Measurements from ENCODE around the gene RAD9A.
"Not testable (repeated sequence)": the region's sequence is repeated elsewhere in the genome, so short reads cannot be mapped to it uniquely, and the experiment has no call there.

Gene RAD9A

GRCh38 chr11:67397986-67398660 is 6.3 kb downstream of the RAD9A start:
- no peak for DNase-seq

GRCh38 chr11:67398661-67399563 is 7.1 kb downstream of the RAD9A start:
- DNase-seq: no peak

GRCh38 chr11:67400251-67400941 is 8.6 kb downstream of the RAD9A start:
- no peak for DNase-seq

DNA sequence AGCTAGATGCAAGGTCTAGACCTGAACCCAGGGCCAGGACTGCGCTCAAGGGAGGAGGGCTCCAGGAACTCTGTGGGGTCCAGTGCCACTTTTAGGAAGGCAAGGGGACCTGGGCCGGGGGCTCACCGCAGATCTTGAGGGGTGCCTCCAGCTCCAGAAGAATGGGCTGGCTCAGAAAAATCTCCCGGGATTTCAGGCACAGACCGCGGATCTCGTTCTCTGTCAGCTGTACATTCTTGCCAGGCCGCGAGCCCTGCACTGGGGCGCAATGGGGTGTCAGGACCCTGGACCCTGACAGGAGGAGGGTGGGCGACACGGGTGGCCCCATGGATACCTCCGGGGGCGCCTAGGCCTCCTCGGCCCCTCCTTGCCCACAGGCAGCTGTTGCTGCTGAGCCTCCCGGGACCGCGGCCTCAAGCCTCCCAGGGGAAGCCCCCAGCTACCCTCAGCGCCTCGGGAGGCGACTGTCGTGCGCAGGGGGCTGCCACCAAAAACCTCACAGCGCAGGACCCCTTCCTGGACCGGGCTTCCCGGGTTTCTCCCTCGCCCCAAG is 9.2 kb downstream of the RAD9A start:
- no peak for DNase-seq

GRCh38 chr11:67401495-67402191 is 9.9 kb downstream of the RAD9A start, which contains the start of gene PPP1CA:
Gene PPP1CA (minus strand): TSS chr11:67401858. CDS start chr11:67401782, 76 bp downstream.
- DNase-seq: peak; percentile 88

DNA sequence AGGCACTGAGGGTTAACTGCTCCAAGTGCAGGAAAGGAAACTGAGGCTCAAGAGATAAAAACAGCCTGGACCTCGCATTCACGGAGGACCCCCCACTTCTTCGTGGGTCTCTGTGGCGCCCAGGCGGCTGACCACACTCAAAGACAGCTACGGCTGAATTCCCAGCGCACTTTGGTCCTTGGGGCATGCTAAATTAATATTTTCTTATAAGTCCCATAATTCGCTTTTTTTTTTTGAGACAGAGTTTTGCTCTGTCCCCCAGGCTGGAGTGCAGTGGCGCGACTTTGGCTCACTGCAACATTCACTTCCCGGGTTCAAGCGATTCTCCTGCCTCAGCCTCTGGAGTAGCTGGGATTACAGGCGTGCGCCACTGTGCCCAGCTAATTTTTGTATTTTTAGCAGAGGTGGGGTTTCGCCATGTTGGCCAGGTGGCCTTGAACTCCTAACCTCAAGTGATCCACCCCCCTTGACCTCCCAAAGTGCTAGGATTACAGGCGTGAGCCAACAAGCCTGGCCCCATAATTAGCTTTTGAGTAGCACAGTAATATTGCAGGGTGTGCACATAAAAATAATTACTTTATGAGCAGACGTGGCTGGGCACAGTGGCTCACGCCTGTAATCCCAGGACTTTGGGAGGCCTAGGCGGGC is 10.5 kb downstream of the RAD9A start:
- DNase-seq: not testable (repeated sequence)

DNA sequence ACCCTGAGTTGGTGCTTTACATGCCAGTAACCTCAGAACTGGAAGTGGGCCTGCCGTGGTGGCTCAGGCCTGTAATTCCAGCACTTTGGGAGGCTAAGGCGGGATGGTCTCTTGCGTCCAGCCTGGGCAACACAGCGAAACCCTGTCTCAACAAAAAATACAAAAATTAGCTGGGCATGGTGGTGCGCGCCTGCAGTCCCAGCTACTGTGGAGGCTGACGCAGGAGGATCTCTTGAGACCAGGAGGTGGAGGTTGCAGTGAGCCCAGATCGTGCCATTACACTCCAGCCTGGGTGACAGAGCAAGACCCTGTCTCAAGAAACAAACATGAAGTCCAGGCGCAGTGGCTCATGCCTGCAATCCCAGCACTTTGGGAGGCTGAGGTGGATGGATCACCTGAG is 11.3 kb downstream of the RAD9A start:
- not testable (repeated sequence) for DNase-seq

DNA sequence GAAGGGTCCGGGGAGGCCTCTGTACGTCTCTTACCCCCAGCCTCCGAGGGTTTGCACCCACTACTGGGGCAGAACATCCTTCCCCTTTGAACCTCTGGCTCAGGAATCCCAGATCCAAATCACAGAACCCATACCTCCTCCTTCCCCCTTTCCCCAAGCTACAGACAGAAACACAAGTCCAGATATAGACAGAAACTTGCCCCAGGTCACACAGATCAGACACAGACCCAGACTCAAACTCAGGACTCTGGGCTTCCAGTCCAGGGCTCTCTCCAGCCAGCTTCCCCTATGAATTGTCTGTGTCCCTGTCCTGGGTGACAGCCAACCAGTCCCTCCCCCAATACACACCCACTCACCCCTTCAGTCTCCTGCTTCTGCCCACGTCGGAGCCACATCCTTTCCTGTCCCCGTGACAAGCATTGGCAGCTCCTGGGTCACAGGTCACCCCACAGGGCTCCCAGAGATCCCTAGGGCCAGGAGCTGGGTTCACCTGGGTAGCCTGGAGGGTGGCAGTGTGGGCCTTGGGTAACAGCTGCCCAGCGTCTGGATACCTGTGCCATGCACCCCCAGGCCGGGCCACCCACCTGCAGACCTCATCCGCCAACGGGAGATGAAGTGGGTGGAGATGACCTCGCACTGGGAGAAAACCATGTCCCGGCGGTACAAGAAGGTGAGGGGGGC is 12.9 kb downstream of the RAD9A start:
- no peak for DNase-seq

GRCh38 chr11:67405196-67405567 is 13.4 kb downstream of the RAD9A start:
- no peak for DNase-seq

DNA sequence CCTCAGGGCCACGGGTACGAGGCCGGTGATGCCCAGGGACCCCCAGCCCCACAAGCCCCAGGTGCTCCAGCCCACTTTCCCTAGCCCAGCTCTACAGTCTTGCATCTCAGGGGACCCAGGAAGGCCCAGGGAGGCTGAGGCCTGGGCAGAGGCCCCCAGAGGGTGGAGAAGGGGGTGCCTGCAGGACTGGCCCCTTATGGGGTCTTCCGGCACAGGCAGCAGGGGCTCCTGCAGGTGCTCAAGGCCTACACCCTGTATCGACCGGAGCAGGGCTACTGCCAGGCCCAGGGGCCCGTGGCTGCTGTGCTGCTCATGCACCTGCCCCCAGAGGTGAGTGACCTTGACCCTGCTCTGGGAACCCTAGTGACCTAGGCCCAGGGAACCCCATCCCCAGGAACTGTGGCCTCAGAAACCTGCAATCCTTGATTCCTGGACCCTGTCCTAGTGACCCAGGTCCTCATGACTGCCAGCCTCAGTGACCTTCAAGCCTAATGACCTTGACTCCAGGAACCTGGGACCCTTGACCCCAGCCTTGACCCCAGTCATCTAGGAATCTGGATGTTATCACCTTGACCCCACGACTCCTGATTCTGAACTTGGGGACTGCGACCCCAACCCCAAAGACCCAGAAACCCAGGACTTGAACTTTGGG is 14.0 kb downstream of the RAD9A start:
- DNase-seq: no peak

DNA sequence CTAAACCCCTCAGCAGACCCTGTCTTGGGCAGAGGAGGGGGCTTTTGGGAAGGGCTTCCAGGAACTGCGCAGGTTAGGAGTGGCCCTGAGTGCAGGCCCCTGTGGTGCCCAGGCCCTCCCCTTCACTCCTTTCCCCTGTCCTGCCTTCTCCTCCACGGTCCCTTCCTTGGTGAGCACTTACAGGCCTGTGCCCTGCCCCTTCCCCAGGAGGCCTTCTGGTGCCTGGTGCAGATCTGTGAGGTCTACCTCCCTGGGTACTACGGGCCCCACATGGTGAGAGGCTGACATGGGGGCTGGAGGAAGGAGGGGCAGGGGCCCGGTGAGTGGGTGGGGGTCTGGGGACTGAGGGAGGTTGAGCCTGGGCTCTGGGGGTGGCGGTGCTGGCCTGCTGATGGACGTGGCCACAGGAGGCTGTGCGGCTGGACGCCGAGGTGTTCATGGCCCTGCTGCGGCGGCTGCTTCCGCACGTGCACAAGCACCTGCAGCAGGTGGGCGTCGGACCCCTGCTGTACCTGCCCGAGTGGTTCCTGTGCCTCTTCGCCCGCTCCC is 14.7 kb downstream of the RAD9A start:
- no peak for DNase-seq

DNA sequence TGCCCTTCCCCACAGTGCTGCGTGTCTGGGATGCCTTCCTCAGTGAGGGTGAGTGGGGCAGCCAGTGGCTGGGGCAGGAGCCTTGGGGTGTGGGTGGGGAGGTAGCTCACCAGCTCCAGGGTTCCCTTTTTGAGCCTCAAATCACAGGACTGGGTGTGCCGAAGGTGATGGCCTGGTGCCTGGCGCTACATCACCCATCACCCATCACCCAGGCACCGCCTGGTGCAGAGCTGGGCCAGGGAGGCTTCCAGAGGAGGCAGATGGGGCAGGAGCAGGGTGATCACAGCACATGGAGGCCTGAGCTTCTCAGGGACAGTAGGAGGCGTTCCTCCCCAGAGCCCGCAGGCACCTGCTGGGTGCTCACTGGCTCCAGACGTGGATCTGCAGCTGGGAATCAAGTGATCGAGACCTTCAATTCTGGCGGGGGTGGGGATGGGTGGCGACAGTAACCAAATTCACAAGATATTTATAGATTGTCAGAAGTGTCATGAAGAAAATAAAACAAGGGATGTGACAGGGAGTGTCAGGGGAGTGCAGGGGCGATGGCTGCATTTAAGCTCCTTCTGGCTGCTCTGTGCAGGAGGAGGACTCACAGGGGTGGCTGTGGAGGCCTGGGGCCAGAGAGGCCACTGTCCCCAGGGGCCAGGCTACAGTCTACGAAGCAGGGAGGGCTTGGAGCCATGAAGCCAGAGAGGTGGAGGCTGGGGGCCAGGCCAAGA is 15.3 kb downstream of the RAD9A start:
- peak; percentile 9 for DNase-seq

DNA sequence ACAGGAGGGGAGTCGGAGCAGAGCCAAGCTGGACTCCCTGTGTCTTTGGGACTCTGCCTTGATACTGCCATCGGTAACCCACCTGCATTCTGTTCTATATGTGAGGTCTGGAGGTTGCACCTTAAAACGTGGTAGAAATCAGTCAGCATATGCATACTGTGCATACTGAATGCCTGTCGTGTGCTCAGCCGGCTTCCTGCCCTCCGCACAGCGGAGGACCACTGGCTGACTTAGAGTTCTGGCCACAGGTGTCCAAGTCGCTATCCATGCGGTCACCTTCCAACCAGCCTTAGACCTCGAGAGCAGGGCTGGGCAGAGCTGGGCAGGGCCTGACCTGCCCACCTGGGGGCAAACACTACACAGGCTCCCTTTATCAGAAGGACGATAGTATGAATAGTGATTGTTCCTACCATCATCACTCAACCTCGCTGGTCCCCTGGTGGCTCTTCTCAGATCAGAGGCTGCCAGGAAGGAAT is 15.9 kb downstream of the RAD9A start:
- DNase-seq: no peak

DNA sequence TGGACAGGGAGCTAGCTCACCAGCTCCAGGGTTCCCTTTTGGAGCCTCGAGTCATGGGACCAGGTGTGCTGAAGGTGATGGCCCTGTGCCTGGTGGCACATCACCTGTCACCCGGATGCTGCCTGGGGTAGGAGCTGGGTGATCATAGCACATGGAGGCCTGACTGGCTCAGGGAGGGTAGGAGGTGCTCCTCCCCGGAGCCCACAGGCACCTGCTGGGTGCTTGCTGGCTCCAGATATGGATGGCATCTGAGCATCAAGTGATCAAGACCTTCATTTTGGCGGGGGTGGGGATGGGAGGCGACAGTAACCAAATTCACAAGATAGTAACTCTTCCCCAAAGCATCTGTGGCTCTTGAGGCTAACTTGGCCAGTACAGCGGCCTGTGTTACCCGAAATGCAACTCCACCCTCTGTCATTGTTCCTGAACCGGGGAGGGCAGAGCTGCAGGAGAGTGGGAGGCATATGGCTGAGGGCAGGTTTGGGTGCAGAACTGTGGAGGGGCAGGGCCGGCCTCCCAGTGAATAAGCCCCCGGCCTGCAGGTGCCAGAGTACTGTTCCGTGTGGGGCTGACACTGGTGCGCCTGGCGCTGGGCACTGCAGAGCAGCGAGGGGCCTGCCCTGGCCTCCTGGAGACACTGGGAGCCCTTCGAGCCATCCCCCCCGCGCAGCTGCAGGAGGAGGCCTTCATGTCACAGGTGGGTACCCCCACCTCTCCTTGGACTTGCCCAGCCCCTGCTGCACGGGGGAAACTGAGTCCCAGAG is 16.8 kb downstream of the RAD9A start:
- no peak for DNase-seq

GRCh38 chr11:67409261-67409666 is 17.5 kb downstream of the RAD9A start:
- no peak for DNase-seq

DNA sequence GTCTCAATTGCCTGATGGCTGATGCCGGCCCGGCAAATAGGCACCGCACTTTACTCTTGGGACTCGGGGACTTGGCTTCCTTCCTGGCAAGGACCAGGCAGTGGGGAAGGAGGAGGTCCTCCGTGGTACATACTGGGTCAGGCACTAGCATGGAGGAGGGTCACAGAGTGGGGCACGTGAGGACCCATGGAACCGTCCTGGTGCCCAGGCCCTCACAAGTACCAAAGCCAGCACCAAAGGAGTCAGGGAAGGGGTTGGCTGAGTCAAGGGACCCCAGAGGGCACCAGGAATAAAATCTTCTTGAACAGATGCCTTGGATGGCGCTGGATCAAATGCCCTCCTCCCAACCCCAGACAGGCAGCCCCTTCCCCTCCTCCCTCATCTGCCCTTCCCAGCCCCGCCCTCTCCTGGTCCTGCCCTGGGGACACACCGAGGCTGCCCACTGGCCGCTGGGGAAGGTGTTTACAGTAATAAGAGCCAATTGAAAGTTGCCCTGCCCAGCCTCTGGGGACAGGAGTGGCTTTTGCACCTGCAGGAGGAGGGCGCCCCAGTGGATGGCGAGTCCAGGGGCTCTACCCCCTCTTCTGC is 18.1 kb downstream of the RAD9A start:
- no peak for DNase-seq

DNA sequence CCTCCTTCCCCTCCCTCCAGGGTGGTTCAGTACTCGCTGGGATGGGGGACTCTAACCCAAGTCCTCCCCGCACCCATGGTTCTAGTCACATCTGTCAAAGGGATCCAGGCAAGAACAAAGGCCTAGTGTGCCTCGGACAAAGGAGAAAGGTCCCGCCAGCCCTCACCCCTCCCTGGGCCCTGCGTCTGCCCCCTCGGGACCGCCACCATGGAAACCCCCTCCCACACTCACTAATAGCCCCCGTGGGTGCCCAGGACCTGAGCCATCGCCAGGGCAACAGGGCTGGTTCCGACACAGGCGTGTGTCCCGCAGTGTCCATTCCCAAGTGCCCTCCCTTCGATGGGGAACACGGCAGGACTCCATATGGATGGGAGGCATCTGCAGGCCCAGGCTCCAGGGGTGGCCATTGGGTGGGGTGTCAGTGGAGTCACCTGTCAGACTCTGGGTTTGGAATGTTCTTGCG is 18.6 kb downstream of the RAD9A start:
- DNase-seq: no peak

DNA sequence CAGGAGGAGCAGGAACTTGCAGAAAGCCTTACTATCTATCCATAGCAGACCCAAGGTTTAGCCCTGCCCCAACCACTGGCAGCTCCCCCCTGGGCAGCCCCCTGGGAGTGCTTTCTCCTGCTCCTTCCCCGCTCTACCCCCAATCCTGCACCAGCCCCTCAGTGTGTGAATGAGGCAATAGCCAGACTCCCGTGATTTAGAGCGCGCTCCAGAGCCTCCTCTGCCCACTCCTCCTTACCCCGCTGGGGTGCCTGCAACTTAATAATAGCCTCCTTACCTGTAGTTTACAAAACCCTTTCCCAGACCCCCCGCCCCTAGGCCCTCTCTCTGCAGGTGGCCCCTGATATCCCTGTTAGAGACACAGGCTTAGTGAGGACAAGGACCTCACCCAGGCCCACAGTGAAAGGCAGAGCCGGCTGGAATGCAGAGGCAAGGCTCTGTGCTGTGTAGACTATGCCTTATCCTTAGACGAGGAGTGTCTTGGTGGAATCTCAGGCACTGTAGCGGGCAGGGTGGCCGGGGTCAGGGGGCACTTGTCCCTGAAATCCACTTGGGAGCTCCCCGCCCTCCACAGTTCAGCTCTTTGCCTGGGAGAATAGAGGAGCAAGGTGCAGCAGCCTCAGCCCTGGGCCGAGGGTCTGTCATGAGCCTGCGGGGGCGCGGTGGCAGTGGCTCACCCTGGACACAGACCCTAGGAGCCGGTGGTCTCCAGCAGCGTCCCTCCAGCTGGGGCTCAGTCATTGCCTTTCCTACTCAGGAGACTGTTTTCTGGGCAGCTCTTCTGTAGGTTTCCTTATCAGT is 19.4 kb downstream of the RAD9A start:
- no peak for DNase-seq
